ENCODE results near the gene SWI5.
"Not testable (repeated sequence)": the region's sequence is repeated elsewhere in the genome, so short reads cannot be mapped to it uniquely, and the experiment has no call there.

The SWI5 gene

GRCh38 chr9:128276008-128276573 lies at the start of gene SWI5:
Gene SWI5 (plus strand): TSS chr9:128276276.
- FAIRE-seq = no peak

GRCh38 chr9:128226412-128226801 lies 49.7 kb upstream of the SWI5 start:
- no peak for FAIRE-seq

GRCh38 chr9:128230897-128231296 lies 45.2 kb upstream of the SWI5 start:
- not testable (repeated sequence) for FAIRE-seq

- no peak for FAIRE-seq
Observed at GRCh38 chr9:128231638-128232527, 44.2 kb upstream of the SWI5 start.

DNA sequence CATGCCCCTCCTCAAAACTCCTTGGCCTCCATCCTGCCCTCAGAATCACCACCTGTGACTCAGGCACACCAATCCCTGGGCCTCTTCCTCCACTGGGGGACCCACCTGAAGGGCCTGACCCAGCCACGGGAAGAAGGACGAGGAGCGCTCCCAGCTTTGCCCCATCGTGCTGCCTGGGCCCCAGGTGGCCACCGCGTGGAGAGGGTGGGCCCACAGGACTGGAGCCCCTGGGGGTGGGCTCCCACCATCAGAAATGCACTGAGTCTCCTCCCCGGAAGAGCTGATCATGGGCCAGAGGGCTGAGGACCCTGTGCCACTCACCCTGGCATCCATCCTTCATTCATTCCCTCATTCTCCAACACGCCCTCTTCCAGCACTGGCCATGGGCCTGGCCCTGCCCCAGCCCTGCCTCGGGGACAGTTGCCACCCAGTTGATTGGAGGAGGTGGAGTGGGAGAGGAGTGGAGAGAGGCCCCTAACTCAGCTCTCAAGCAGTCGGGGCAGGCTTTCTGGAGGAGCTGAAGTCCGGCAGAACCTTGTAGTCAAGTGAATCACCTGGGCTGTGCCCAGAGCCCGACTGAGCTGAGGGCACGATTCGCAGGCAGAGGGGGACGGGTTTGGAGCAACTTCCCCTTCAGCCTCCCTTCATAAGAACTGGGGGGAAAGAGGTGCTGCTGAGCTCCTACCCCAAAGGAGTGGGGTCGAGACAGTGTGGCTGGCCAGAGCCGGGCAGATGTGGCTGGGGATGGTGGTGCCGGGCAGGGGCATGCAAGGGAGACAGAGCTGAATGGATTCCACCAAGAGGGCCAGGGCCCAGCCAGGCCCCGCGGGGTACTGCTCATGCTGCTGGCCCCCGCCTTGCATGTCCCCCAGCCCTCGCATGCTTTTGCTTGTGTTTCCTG lies 43.3 kb upstream of the SWI5 start:
- FAIRE-seq = no peak

- FAIRE-seq = no peak
Observed at GRCh38 chr9:128233817-128234406, 42.2 kb upstream of the SWI5 start.

DNA sequence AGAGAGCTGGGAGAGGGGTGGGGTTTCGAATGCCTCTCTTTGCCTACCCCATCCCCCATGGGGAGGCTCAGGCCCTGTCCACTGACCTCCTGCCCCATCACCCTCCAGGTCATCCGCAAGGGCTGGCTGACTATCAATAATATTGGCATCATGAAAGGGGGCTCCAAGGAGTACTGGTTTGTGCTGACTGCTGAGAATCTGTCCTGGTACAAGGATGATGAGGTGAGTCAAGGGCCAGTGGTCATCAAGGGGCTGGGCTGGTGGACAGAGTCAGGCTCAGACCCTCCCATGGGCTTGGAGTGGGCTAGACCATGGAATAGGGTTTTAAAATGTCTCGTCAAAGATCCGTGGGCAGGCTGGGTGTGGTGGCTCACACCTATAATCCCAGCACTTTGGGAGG lies 34.0 kb upstream of the SWI5 start:
- no peak for FAIRE-seq

DNA sequence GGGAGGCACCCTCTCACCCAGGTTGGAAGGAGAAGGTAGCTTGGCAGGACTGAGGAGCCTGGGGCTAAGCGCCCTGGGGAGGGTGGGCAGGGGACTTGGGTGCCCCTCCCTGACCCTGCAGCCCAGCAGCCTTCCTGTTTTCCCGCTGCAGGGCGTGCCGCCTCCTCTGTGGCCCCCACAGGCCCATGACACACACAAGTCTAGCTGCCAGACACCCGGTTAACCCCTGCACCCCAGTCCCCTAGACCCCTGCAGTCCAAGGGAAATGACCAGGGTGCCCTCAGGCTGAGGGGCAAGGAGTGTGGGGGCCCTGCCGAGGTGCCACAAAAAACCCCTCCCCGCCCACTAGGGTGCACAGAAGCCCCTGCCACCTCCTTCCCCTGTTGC lies 33.3 kb upstream of the SWI5 start:
- FAIRE-seq = no peak

DNA sequence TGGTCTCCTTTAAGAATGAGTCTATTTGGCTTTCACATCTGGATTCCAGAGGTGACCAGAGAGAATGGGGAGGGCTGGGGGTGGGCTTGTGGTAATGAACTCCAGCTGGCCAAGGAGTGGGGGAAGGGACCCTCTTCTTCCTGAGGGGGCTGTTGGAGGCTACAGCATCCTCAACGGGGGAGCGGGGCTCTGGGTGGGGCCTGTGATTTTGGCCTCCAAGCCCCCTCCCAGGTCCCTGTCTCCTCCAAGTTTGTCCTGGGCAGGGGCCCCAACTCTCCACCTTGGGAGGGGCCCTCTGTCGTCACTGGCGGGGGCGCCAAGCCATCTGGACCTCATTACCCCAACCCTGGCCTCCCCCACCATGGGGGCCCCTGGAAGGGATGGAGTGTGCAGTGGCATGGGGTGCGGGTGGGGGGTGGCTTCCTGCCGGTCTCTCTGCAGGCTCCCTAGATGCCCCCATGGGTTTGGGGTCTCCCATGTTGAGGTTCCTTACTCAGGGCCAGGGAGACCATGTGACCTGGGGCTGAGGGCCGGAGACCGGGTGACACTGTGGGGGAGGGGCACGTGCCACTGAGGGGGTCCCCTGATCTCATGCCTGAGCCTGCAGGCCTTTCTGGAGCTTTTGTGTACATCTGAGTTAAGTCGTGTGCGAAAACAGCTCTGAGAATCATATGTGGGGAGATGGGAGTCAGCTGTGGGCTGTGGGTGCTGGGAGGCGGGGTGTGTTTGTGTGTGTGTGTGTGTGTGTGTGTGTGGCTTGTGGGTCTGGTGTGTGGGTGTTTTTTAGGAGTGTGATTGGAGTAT lies 32.7 kb upstream of the SWI5 start:
- FAIRE-seq = no peak

DNA sequence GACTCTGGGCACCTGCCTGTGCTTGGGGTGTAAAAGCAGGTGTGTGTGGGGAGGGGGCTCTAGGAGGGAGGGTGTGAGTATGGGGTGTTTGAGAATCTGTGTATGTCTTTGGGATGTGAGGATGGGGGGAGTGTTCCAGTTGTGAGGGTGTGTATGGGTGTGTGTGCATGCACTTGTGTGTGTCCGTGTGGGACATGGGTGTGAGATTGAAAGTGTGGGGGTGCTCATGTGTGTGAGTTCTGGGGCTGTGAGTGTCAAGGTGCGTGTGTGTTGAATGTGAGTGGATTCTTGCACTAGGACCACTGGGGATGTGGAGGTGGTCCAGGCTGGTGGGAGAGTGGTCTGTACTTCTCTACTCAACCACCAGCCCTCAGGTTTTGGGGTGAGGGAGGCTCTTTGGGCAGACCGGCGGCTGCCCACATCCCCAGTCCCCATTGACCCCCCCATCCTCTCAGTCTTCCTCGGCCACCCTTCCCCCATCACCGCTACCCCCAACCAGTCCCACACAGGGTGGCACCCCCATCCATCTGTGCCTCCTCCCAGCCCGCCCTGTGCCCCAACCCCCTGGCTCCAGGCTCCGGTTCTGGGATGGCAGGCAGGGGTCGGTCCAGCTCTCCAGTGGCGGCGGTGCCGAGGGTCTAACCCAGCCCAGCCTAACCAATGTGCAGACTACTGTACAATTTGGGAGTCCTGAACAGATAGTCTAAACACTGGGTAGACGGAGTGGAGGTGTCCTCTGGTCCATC lies 31.8 kb upstream of the SWI5 start:
- no peak for FAIRE-seq

DNA sequence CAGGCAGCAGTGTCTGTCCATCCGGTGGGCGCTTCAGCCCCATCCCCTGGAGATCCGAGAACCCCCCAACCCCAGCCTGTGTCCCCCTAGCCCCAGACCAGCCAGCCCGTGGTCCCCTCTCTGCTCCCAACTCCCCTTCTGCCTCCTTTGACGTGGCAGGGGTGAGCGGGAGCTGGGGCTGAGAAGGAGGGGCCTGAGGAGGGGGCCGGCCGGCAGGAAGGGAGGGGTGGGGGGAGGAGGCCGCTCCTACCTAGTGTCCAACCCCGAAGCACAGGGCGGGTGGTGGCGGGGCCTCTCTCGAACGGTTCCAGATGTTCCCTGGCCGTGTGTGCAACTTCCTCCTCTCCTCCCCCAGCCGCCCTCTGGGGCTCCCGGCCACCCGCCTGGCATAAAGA lies 31.2 kb upstream of the SWI5 start:
- FAIRE-seq = no peak

DNA sequence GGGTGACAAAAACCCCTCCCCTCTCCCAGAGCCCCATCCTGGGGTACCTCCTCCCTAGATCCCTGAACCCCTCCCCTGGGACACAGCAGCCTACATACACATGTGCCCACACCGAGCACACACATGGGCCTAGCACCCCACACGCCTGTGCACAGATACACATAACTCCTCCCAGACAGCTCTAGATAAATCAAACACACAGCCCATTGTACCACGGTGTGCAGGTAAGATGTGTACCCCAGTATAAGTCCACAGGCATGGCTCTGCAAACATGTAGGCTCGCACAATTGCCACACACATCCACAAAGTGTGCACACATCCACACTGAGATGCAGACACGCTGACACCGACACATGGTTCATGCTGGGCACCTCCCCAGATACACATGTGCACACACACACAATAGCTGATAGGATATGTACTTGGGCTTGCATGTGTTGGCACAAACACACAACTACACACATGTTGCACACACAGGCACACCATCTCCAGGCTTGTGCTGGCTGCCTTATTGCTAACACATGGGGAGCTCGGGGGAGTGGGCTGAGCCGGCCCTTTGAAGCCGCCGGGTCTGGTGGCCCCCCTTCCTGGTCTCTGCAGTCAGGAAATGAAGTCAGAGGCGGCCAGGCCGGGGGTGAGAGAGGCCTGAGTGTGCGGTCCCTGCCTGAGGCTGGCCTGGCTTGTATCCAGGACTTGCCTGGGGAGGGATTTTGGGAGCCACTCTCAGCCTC lies 30.5 kb upstream of the SWI5 start:
- no peak for FAIRE-seq

DNA sequence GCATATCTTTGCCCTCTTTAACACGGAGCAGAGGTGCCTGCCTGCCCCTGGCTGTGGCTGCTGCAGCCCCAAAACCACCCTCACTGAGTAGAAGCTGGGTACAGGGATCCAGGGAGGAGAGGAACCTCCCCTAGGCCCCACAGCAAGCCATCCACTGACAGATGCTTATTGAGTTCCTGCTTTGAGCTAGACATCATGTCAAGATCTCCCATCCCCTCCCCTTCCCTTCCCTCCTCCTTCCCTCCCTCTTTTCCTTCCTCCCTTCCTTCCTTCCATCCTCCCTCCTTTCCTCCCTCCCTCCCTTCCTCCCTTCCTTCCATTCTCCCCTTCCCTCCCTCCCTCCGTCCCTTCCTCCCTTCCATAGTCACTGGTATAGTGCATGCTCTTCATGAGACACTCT lies 29.6 kb upstream of the SWI5 start:
- FAIRE-seq = no peak

DNA sequence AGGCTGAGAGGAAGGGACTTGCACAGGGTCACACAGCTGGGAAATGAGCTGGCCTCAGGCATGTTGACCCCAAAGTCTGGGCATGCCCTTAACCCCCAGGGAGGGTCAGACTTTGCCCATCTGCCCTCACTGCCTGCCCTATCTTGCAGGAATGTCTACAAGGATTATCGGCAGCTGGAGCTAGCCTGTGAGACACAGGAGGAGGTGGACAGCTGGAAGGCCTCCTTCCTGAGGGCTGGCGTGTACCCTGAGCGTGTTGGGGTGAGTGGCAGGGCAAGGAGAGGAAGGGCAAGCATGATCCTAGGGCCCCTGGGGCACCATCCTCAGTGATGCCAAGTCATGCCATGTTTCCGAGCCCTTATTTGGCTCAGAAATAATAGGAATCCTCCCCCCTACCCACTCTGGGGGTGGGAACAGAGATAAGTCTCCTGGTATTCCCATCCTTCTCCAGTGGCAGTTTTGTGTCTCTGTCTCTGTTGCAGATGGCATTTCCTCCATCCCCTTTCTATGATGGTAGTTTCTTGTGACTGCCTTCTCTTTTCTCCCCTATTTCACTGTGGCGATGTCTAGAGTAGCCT lies 28.8 kb upstream of the SWI5 start:
- no peak for FAIRE-seq

DNA sequence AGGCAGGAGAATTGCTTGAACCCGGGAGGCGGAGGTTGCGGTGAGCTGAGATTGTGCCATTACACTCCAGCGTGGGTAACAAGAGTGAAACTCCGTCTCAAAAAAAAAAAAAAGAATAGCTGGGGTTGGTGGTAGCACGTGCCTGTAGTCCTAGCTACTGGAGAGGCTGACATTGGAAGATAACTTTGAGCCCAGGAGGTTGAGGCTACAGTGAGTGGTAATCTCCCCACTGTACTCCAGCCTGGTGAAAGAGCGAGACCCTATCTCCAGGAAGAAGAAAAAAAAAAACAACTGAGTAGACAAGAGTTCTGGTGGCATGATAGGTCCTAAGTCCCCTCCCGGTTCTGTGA lies 26.5 kb upstream of the SWI5 start:
- no peak for FAIRE-seq

- no peak for FAIRE-seq
Observed at GRCh38 chr9:128249908-128250838, 25.9 kb upstream of the SWI5 start.

DNA sequence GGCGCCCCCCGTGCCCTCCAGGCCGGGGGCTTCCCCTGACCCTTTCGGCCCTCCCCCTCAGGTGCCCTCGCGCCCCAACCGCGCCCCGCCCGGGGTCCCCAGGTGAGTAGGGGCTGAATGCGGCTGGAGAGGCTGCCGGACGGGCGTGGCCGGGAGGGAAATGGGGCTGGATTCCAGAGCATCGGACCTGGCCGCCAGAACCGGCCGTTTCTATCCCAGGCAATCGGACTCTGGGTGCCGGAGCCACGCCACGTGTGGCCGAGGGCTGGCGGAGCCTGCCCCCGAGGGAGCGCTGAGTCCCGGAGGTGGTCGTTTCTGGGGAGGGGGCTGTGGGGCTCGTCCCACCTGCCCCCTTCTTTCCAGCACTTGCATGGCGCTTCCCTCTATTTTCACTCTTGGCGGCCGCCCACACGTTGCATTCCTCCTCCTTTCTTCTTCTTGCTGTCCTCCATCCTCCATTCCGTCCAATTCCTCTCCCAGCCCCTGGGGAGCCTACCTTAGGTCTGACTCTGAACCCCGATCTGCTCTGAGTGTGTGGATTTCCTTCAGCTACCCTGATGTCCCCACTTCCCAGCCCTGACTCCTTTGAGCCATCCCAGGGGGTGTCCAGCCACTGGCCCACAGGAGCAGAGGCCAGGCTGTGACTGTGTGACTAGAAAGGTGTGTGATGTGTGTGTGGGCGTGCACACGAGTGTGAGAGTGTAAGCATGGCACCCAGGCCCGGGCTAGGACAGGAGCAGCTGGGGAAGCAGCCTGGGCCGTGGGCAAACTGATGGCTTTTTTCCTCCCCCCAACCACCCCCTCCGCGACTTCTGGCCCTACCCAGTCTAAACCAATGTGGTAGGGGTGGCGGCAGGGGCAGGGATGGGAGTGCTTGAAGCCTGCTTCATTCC lies 25.0 kb upstream of the SWI5 start:
- FAIRE-seq = no peak

DNA sequence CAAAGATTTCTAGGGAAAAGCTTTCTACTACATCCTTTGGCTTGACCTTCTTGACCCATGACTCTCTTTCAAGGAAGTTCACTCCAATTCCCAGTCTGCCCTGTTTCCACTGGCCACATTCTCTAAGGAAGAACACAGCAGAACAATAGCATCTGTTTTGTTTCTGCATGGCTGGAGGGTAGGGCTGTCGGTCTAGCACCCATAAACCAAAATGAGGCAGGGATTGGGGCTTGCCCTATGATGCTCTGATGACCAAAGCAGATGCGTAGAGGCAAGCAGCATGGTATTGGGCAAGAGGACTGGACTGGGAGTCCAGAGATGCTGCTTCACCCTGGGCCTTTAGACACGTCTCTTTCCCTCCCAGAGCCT lies 24.4 kb upstream of the SWI5 start:
- no peak for FAIRE-seq
